ENCODE data around the gene MRGPRG. TPM values are rescaled to one million over a fixed set of nuclear protein-coding genes. Genes with fewer than 3 reads are reported as not detected.

MRGPRG gene
- total RNA-seq, 1 experiment from 2014 or later, result not detected

DNA sequence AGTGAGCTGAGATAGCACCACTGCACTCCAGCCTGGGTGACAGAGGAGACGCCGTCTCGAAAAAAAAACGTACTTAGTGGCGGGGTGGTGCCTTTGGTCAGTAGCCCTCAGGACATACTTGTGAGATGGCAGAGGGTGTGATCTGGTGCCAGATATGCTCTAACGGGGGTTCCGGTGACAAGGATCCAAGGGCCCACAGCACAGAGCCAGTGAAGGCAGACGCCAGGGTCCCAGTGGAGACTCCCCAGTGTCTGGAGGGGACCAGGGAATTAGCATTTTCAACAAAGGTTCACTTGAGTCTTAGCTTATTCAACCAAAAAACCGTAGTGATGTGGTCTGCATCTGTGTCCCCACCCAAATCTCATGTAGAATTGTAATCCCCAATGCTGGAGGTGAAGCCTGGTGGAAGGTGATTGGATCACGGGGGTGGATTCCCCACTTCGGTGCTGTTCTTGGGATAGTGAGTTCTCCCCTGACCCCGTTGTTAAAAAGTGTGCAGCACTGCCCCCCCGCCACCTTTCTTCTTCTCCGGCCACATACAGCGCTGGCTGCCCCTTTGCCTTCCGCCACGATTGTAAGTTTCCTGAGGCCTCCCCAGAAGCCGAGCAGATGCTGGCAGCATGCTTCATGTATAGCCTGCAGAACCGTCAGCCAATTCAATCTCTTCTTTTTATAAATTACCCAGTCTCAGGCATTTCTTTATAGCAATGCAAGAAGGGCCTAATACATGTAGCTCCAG, 26.9 kb downstream of the MRGPRG start (continued):
- TF ChIP-seq, protein P1, sequence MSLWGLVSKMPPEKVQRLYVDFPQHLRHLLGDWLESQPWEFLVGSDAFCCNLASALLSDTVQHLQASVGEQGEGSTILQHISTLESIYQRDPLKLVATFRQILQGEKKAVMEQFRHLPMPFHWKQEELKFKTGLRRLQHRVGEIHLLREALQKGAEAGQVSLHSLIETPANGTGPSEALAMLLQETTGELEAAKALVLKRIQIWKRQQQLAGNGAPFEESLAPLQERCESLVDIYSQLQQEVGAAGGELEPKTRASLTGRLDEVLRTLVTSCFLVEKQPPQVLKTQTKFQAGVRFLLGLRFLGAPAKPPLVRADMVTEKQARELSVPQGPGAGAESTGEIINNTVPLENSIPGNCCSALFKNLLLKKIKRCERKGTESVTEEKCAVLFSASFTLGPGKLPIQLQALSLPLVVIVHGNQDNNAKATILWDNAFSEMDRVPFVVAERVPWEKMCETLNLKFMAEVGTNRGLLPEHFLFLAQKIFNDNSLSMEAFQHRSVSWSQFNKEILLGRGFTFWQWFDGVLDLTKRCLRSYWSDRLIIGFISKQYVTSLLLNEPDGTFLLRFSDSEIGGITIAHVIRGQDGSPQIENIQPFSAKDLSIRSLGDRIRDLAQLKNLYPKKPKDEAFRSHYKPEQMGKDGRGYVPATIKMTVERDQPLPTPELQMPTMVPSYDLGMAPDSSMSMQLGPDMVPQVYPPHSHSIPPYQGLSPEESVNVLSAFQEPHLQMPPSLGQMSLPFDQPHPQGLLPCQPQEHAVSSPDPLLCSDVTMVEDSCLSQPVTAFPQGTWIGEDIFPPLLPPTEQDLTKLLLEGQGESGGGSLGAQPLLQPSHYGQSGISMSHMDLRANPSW (CRISPR knock-in tag; conservative IDR thresholded peaks at IDR 0.05; ENCODE audit: low read depth), result no peak
- TF ChIP-seq GTF2I (CRISPR knock-in tag; conservative IDR thresholded peaks at IDR 0.05) (no peak), IRF2 (CRISPR knock-in tag; IDR thresholded peaks at IDR 0.05; ENCODE audit: borderline replicate concordance, low read depth) (no peak)
- TF ChIP-seq, protein P2, sequence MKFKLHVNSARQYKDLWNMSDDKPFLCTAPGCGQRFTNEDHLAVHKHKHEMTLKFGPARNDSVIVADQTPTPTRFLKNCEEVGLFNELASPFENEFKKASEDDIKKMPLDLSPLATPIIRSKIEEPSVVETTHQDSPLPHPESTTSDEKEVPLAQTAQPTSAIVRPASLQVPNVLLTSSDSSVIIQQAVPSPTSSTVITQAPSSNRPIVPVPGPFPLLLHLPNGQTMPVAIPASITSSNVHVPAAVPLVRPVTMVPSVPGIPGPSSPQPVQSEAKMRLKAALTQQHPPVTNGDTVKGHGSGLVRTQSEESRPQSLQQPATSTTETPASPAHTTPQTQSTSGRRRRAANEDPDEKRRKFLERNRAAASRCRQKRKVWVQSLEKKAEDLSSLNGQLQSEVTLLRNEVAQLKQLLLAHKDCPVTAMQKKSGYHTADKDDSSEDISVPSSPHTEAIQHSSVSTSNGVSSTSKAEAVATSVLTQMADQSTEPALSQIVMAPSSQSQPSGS (CRISPR knock-in tag; IDR thresholded peaks at IDR 0.05; ENCODE audit: borderline replicate concordance, low read depth), result no peak

DNA sequence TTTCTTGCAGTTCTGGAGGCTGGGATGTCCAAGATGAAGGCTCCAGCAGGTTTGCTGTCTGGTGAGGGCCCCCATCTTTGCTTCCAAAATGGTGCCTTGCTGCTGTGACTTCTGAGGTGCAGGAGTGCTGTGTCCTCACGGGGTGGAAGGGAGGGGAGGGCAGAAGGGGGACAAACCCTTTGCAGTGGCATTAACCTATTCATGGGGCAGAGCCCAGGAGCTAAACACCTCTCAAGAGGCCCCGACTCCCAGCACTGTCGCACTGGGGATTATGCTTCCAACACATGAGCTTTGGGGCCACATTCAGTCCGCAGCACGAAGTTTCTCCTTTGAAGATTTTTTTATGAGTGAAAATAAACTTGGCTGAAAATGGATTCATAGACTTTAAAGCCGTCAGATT, 28.0 kb downstream of the MRGPRG start:
- DNase-seq (ENCODE audit: low spot score) (no peak), ATAC-seq (no peak)
- TF ChIP-seq ZNF671 (CRISPR knock-in tag; IDR thresholded peaks at IDR 0.05) (no peak), ZNF219 (CRISPR knock-in tag; IDR thresholded peaks at IDR 0.05; ENCODE audit: borderline replicate concordance) (no peak), SMAD3 (CRISPR knock-in tag; IDR thresholded peaks at IDR 0.05; ENCODE audit: borderline replicate concordance) (no peak), ZNF396 (CRISPR knock-in tag; IDR thresholded peaks at IDR 0.05; ENCODE audit: borderline replicate concordance) (no peak), GRHL2 (CRISPR knock-in tag; IDR thresholded peaks at IDR 0.05; ENCODE audit: insufficient replicate concordance, severe bottlenecking) (no peak)
- TF ChIP-seq, protein P3, sequence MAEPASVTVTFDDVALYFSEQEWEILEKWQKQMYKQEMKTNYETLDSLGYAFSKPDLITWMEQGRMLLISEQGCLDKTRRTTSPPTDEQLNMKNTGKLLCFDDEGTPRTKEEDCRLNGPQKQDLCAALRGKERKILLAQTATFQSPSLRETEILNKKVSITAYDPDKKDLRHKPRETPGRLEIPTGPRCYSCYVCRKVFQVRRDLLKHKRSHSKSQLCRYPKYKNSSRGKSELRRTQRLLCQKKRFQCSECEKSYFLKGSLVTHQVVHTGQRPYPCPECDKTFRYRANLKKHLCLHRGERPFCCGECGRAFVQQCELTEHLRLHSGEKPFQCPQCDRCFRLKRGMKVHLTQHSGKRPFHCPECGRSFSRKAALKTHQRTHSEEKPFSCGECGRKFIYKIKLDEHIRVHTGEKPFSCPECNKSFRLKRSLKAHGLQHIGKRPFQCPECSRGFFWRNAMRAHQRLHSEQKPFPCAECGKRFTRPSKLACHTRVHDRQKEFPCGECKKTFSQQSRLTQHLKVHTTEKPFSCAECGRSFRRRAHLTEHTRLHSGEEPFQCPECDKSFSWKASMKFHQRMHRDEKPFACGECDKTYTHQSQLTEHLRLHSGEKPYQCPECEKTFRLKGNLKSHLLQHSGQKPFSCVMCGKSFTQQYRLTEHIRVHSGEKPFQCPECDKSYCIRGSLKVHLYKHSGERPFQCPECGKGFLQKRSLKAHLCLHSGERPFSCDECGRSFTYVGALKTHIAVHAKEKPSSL (CRISPR knock-in tag; conservative IDR thresholded peaks at IDR 0.05), result no peak
- TF ChIP-seq, protein P4, sequence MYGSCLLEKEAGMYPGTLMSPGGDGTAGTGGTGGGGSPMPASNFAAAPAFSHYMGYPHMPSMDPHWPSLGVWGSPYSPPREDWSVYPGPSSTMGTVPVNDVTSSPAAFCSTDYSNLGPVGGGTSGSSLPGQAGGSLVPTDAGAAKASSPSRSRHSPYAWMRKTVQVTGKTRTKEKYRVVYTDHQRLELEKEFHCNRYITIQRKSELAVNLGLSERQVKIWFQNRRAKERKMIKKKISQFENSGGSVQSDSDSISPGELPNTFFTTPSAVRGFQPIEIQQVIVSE (CRISPR knock-in tag; IDR thresholded peaks at IDR 0.05; ENCODE audit: borderline replicate concordance), result no peak
- Mint-ChIP-seq H3K36me3 (peaks cover 4% of the 10 kb centered on the region; the same call in 1 of the 2 replicates), H3K27me3 (ENCODE audit: low read depth) (peaks cover 10% of the 10 kb centered on the region), H3K27ac (no peak overlapping the region), H3K9me3 (peaks cover 4% of the 10 kb centered on the region), H3K4me1 (peaks cover 43% of the 10 kb centered on the region), H3K4me3 (no peak overlapping the region)
- CTCF ChIA-PET, result interaction anchor here (1.1 to 1.9 kb wide), 3 partner anchors 22 to 50 kb away, joined by 3 to 8 read pairs (median 4); partner anchors contain the start of gene MRGPRG
- POLR2A ChIA-PET, result no interaction called here

DNA sequence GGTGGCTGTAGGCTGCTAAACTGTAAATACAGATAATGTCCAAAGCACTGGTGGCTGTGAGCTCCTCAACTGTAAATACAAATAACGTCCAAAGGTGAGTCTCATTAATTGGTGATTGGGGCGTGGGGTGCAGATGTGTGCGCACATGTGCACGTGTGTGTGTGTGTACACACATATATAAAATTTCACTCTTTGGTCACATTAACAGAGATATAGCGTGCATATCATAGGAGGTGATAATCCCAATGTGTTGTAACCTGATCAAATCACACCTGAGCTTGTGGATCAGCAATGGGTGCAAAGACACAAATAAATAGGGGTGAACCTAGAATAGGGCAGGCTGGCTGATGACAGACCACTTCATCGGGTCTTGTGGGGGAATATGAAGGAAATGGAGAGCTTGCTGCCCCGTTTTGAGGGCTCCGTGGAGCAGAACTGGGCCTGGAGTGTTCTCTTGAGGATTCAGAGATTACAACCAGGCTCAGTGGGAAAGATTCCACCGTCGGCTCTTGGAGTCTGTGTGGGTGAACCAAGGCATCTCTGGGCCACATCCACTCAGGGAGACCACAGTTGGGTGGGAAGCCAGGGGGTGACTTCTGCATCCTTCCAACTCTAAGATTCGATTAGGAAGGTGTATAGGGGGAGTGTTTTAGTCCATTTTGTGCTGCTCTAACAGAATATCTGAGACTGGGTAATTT, 28.6 kb downstream of the MRGPRG start:
- CTCF ChIA-PET, result interaction anchor here (0.5 to 1.9 kb wide), 7 partner anchors 21 to 99 kb away, joined by 3 to 9 read pairs (median 4); partner anchors contain the start of gene MRGPRG
- peaks cover 43% of the 10 kb centered on the region for H3K4me1 Mint-ChIP-seq
- DNase-seq (ENCODE audit: low spot score) (no peak), ATAC-seq (no peak)
- H3K27me3 Mint-ChIP-seq (ENCODE audit: low read depth), result peaks cover 10% of the 10 kb centered on the region
- peaks cover 4% of the 10 kb centered on the region; the same call in 1 of the 2 replicates for H3K36me3 Mint-ChIP-seq
- peaks cover 4% of the 10 kb centered on the region for H3K9me3 Mint-ChIP-seq
- POLR2A ChIA-PET, result no interaction called here
- H3K4me3 Mint-ChIP-seq, result no peak overlapping the region
- no peak overlapping the region for H3K27ac Mint-ChIP-seq
- TF ChIP-seq, protein P1 (CRISPR knock-in tag; conservative IDR thresholded peaks at IDR 0.05; ENCODE audit: low read depth), result no peak
- no peak for TF ChIP-seq SOX15 (CRISPR knock-in tag; IDR thresholded peaks at IDR 0.05)
- TF ChIP-seq ZNF317 (CRISPR knock-in tag; IDR thresholded peaks at IDR 0.05; ENCODE audit: borderline replicate concordance, low read depth), result no peak
- TF ChIP-seq, protein P5, sequence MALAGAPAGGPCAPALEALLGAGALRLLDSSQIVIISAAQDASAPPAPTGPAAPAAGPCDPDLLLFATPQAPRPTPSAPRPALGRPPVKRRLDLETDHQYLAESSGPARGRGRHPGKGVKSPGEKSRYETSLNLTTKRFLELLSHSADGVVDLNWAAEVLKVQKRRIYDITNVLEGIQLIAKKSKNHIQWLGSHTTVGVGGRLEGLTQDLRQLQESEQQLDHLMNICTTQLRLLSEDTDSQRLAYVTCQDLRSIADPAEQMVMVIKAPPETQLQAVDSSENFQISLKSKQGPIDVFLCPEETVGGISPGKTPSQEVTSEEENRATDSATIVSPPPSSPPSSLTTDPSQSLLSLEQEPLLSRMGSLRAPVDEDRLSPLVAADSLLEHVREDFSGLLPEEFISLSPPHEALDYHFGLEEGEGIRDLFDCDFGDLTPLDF (CRISPR knock-in tag; IDR thresholded peaks at IDR 0.05), result no peak
- no peak for TF ChIP-seq ZBTB21 (CRISPR knock-in tag; IDR thresholded peaks at IDR 0.05; ENCODE audit: borderline replicate concordance)
- no peak for TF ChIP-seq PRRX2 (CRISPR knock-in tag; IDR thresholded peaks at IDR 0.05)
- TF ChIP-seq, protein P6, sequence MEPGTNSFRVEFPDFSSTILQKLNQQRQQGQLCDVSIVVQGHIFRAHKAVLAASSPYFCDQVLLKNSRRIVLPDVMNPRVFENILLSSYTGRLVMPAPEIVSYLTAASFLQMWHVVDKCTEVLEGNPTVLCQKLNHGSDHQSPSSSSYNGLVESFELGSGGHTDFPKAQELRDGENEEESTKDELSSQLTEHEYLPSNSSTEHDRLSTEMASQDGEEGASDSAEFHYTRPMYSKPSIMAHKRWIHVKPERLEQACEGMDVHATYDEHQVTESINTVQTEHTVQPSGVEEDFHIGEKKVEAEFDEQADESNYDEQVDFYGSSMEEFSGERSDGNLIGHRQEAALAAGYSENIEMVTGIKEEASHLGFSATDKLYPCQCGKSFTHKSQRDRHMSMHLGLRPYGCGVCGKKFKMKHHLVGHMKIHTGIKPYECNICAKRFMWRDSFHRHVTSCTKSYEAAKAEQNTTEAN (CRISPR knock-in tag; IDR thresholded peaks at IDR 0.05), result no peak
